Keratinocyte (primary cell): ENCODE measurements around the gene WFDC5.

Experiments
- CTCF ChIP-seq, 3 experiments: IDR thresholded peaks in 1 of 3; conservative IDR thresholded peaks in 1 of 3; optimal IDR thresholded peaks in 1 of 3; 2 replicates in 2 of 3; 3 replicates in 1 of 3; pipeline versions ENCODE3 to v1.5.1; 2011; ENCODE audit warnings: low read length in 3 of 3, mild to moderate bottlenecking in 3 of 3, moderate library complexity in 2 of 3, control low read depth in 1 of 3, inconsistent platforms in 1 of 3; ENCODE audit not compliant: insufficient read depth in 2 of 3; ENCODE audit errors: extremely low read depth in 1 of 3
- EZH2 ChIP-seq: IDR thresholded peaks from one replicate; pipeline ENCODE4 v1.6.1; 2012; ENCODE audit warnings: inconsistent platforms, mild to moderate bottlenecking, low read length, moderate library complexity

GRCh38 chr20:45073221-45073620 lies 41.8 kb downstream of the WFDC5 start:
- TF ChIP-seq CTCF (optimal IDR thresholded peaks at IDR 0.05 in 1 of 3, IDR thresholded peaks at IDR 0.05 in 1 of 3, conservative IDR thresholded peaks at IDR 0.05 in 1 of 3; ENCODE audit: extremely low read depth in 1 of 3, insufficient read depth in 2 of 3, low read length in 3 of 3) = no peak
- no peak for TF ChIP-seq EZH2
